WTC11 (cell line): ENCODE measurements around the gene NEK7. TPM values are rescaled to one million over a fixed set of nuclear protein-coding genes. Genes with fewer than 3 reads are reported as not detected.
A peak's percentile ranks its signal among the peaks of the same experiment; 100 is the strongest.

ENCODE experiments used
- ATAC-seq: fragments of 200-7000 bp; cut with Tn5 transposase; 2 replicates; pipeline ENCODE4 v1.10.0; 2021; ENCODE audit warnings: mild to moderate bottlenecking, moderate library complexity
- CTCF ChIA-PET: fragments of 300-600 bp; sonication (Branson Sonifier 250); formaldehyde crosslinking; loops from one replicate; lab custom pipeline; 2021; ENCODE audit warnings: antibody characterized with exemption; lab: Charles Lee
- POLR2A ChIA-PET: fragments of 350-600 bp; sonication (Branson Sonifier 250); formaldehyde crosslinking; loops from one replicate; lab custom pipeline; 2021; ENCODE audit warnings: antibody characterized with exemption; lab: Charles Lee
- DNase-seq: peaks from one replicate; pipeline ENCODE4 v3.0.0; 2021; ENCODE audit warnings: low spot score
- H3K27ac Mint-ChIP-seq: 2 replicates; pipeline ENCODE4 v1.8.0; 2021; ENCODE audit warnings: mixed read lengths
- H3K27me3 Mint-ChIP-seq: 2 replicates; pipeline ENCODE4 v1.8.0; 2021; ENCODE audit warnings: low read depth, mild to moderate bottlenecking, moderate library complexity, mixed read lengths
- H3K36me3 Mint-ChIP-seq: 2 replicates; pipeline ENCODE4 v1.8.0; 2021; ENCODE audit warnings: mixed read lengths
- H3K4me1 Mint-ChIP-seq: 2 replicates; pipeline ENCODE4 v1.8.0; 2022; ENCODE audit warnings: mixed read lengths
- H3K4me3 Mint-ChIP-seq: 2 replicates; pipeline ENCODE4 v1.8.0; 2021; ENCODE audit warnings: mild to moderate bottlenecking, moderate library complexity, mixed read lengths
- H3K9me3 Mint-ChIP-seq: 2 replicates; pipeline ENCODE4 v1.8.0; 2021; ENCODE audit warnings: mixed read lengths
- AR ChIP-seq: fragments of 250-450 bp; sonication (Bioruptor Pico); IDR thresholded peaks from 2 replicates; pipeline ENCODE4 v1.9.0; 2021; ENCODE audit warnings: mild to moderate bottlenecking
- ATF3 ChIP-seq: sonication (generic); formaldehyde crosslinking; conservative IDR thresholded peaks from 2 replicates; pipeline ENCODE4 v1.8.1; 2022; ENCODE audit warnings: mild to moderate bottlenecking, missing genetic modification reagents
- CBFB ChIP-seq: sonication (generic); formaldehyde crosslinking; IDR thresholded peaks from 2 replicates; pipeline ENCODE4 v1.8.1; 2022; ENCODE audit warnings: mild to moderate bottlenecking, low read depth, missing genetic modification reagents
- CREB1 ChIP-seq: sonication (generic); formaldehyde crosslinking; IDR thresholded peaks from 2 replicates; pipeline ENCODE4 v1.8.0; 2023; ENCODE audit warnings: mild to moderate bottlenecking, missing genetic modification reagents
- CREM ChIP-seq: sonication (generic); formaldehyde crosslinking; IDR thresholded peaks from 2 replicates; pipeline ENCODE4 v1.8.1; 2022; ENCODE audit warnings: mild to moderate bottlenecking, missing genetic modification reagents, moderate library complexity
- EMX1 ChIP-seq: fragments of 250-450 bp; sonication (Bioruptor Pico); IDR thresholded peaks from 2 replicates; pipeline ENCODE4 v1.8.0; 2021; ENCODE audit warnings: mild to moderate bottlenecking
- FOXK1 ChIP-seq: sonication (generic); formaldehyde crosslinking; IDR thresholded peaks from 2 replicates; pipeline ENCODE4 v1.8.0; 2022; ENCODE audit warnings: mild to moderate bottlenecking, moderate library complexity, missing genetic modification reagents
- GRHL2 ChIP-seq: fragments of 250-450 bp; sonication (Bioruptor Pico); IDR thresholded peaks from 2 replicates; pipeline ENCODE4 v1.8.0; 2022; ENCODE audit warnings: mild to moderate bottlenecking, moderate library complexity; ENCODE audit not compliant: insufficient replicate concordance, severe bottlenecking
- IRF1 ChIP-seq: sonication (generic); formaldehyde crosslinking; IDR thresholded peaks from 2 replicates; pipeline ENCODE4 v1.8.0; 2023; ENCODE audit warnings: missing genetic modification reagents
- PREB ChIP-seq: sonication (generic); formaldehyde crosslinking; IDR thresholded peaks from 2 replicates; pipeline ENCODE4 v1.8.1; 2022; ENCODE audit warnings: mild to moderate bottlenecking, missing genetic modification reagents, moderate library complexity, borderline replicate concordance
- SMAD4 ChIP-seq: sonication (generic); formaldehyde crosslinking; IDR thresholded peaks from 2 replicates; pipeline ENCODE4 v1.8.0; 2022; ENCODE audit warnings: mild to moderate bottlenecking, missing genetic modification reagents
- SOX15 ChIP-seq: fragments of 250-450 bp; sonication (Bioruptor Pico); IDR thresholded peaks from 2 replicates; pipeline ENCODE4 v1.9.0; 2021; ENCODE audit warnings: mild to moderate bottlenecking
- TEAD1 ChIP-seq: sonication (generic); formaldehyde crosslinking; IDR thresholded peaks from 2 replicates; pipeline ENCODE4 v1.8.0; 2022; ENCODE audit warnings: mild to moderate bottlenecking, missing genetic modification reagents
- TP53 ChIP-seq: sonication (generic); formaldehyde crosslinking; IDR thresholded peaks from 2 replicates; pipeline ENCODE4 v1.8.1; 2023; ENCODE audit warnings: mild to moderate bottlenecking, missing genetic modification reagents
- ZNF232 ChIP-seq: sonication (generic); formaldehyde crosslinking; IDR thresholded peaks from 2 replicates; pipeline ENCODE4 v1.8.0; 2022; ENCODE audit warnings: mild to moderate bottlenecking, missing genetic modification reagents
- total RNA-seq: library from RNA; stranded (reverse); gene quantifications from 3 replicates; pipeline ENCODE4 v1.2.3, GENCODE V29; 2021

The NEK7 gene
- total RNA-seq, 1 experiment from 2014 or later, result 10.3 TPM

- H3K36me3 Mint-ChIP-seq, result no peaks in the 10 kb centered on the region
- TF ChIP-seq SMAD4 (CRISPR knock-in tag), result no peak
- peaks cover 32% of the 10 kb centered on the region for H3K4me1 Mint-ChIP-seq
- no peaks in the 10 kb centered on the region for H3K27me3 Mint-ChIP-seq
- ChIA-PET CTCF (no interaction called here), POLR2A (no interaction called here)
- ATAC-seq (no peak), DNase-seq (no peak)
- H3K9me3 Mint-ChIP-seq, result no peaks in the 10 kb centered on the region; the same call in 1 of the 2 replicates
- H3K4me3 Mint-ChIP-seq, result no peak overlapping the region
- H3K27ac Mint-ChIP-seq, result peak overlapping the region; percentile 67; the same call in 1 of the 2 replicates
These were observed 96.5 kb downstream of the NEK7 start for GRCh38 chr1:198253259-198253658.

GRCh38 chr1:198253668-198254067 lies 96.9 kb downstream of the NEK7 start:
- H3K9me3 Mint-ChIP-seq, result no peaks in the 10 kb centered on the region; the same call in 1 of the 2 replicates
- H3K27me3 Mint-ChIP-seq, result no peaks in the 10 kb centered on the region
- CTCF ChIA-PET, result no interaction called here
- DNase-seq, result no peak
- H3K27ac Mint-ChIP-seq, result peak overlapping the region; percentile 90
- no peak overlapping the region for H3K4me3 Mint-ChIP-seq
- no peak for TF ChIP-seq ATF3 (CRISPR knock-in tag)
- TF ChIP-seq CREB1 (CRISPR knock-in tag), result no peak
- TF ChIP-seq FOXK1 (CRISPR knock-in tag), result no peak
- TF ChIP-seq, all 79 proteins: peak for 0
- ATAC-seq, result no peak; the same call in 1 of the 2 replicates
- POLR2A ChIA-PET, result no interaction called here
- Mint-ChIP-seq H3K4me1 (peaks cover 32% of the 10 kb centered on the region), H3K36me3 (no peaks in the 10 kb centered on the region)

GRCh38 chr1:198254521-198254920 lies 97.7 kb downstream of the NEK7 start:
- CTCF ChIA-PET, result interaction anchor here (0.8 kb wide), 1 partner anchor 98 kb away, joined by 4 read pairs; no protein-coding TSS in a partner anchor
- H3K4me3 Mint-ChIP-seq, result no peak overlapping the region
- POLR2A ChIA-PET, result no interaction called here
- peaks cover 32% of the 10 kb centered on the region for H3K4me1 Mint-ChIP-seq
- no peaks in the 10 kb centered on the region for H3K27me3 Mint-ChIP-seq
- TF ChIP-seq PREB (CRISPR knock-in tag) (no peak), IRF1 (CRISPR knock-in tag) (no peak), ZNF232 (CRISPR knock-in tag) (no peak), EMX1 (CRISPR knock-in tag) (no peak), CBFB (CRISPR knock-in tag) (no peak), TP53 (CRISPR knock-in tag) (no peak)
- TF ChIP-seq, all 79 proteins: peak for 0
- H3K9me3 Mint-ChIP-seq, result no peaks in the 10 kb centered on the region
- no peak overlapping the region for H3K27ac Mint-ChIP-seq
- ATAC-seq (0 out of 2 replicates have a peak, but pooled peaks have one; percentile 39), DNase-seq (no peak)
- H3K36me3 Mint-ChIP-seq, result no peaks in the 10 kb centered on the region

- ChIA-PET CTCF (interaction anchor here (0.8 kb wide), 1 partner anchor 99 kb away, joined by 4 read pairs; no protein-coding TSS in a partner anchor), POLR2A (no interaction called here)
- Mint-ChIP-seq H3K4me1 (peaks cover 32% of the 10 kb centered on the region), H3K9me3 (no peaks in the 10 kb centered on the region), H3K27ac (0 out of 2 replicates have a peak overlapping the region, but pooled peaks have one; percentile 88), H3K27me3 (no peaks in the 10 kb centered on the region), H3K4me3 (no peak overlapping the region), H3K36me3 (no peaks in the 10 kb centered on the region)
- no peak; the same call in 1 of the 2 replicates for ATAC-seq
- TF ChIP-seq SOX15 (CRISPR knock-in tag), result no peak
- no peak for DNase-seq
These were observed 98.2 kb downstream of the NEK7 start for GRCh38 chr1:198254948-198255347.

GRCh38 chr1:198255784-198256183 lies 99.0 kb downstream of the NEK7 start:
- ChIA-PET CTCF (no interaction called here), POLR2A (no interaction called here)
- TF ChIP-seq TEAD1 (CRISPR knock-in tag) (no peak), IRF1 (CRISPR knock-in tag) (no peak), GRHL2 (CRISPR knock-in tag) (no peak), PREB (CRISPR knock-in tag) (no peak), CREM (no peak), AR (CRISPR knock-in tag) (no peak)

More at GRCh38 chr1:198255784-198256183, 99.0 kb downstream of the NEK7 start:
- no peak for ATAC-seq
- peaks cover 32% of the 10 kb centered on the region for H3K4me1 Mint-ChIP-seq
- no peaks in the 10 kb centered on the region for H3K27me3 Mint-ChIP-seq
- no peak overlapping the region for H3K4me3 Mint-ChIP-seq
- no peak for DNase-seq
- H3K27ac Mint-ChIP-seq, result peak overlapping the region; percentile 88; the same call in 1 of the 2 replicates
- no peaks in the 10 kb centered on the region for H3K36me3 Mint-ChIP-seq
- no peaks in the 10 kb centered on the region for H3K9me3 Mint-ChIP-seq
